Brain microvascular endothelial cell (primary cell): Measurements from ENCODE around the gene SORCS1.

Source experiments
- DNase-seq: peaks from one replicate; pipeline ENCODE4 v3.0.0-alpha.2; 2020
- H3K27ac ChIP-seq: fragments of 250-450 bp; sonication (Bioruptor Pico); 2 replicates; pipeline ENCODE4 v1.5.1; 2020; ENCODE audit warnings: mild to moderate bottlenecking, moderate library complexity
- H3K27me3 ChIP-seq: fragments of 250-450 bp; sonication (Bioruptor Pico); replicated peaks from 2 replicates; pipeline ENCODE4 v1.5.1; 2020; ENCODE audit warnings: mild to moderate bottlenecking
- H3K36me3 ChIP-seq: fragments of 250-450 bp; sonication (Bioruptor Pico); replicated peaks from 2 replicates; pipeline ENCODE4 v1.5.1; 2020; ENCODE audit warnings: mild to moderate bottlenecking
- H3K4me3 ChIP-seq: 2 replicates; pipeline ENCODE4 v1.5.1; 2011; ENCODE audit warnings: low read depth, mild to moderate bottlenecking, control low read depth, low read length, moderate library complexity
- CTCF ChIP-seq: IDR thresholded peaks from 2 replicates; pipeline ENCODE4 v1.5.1; 2011; ENCODE audit warnings: low read depth, mild to moderate bottlenecking, moderate library complexity, low read length, control low read depth, inconsistent platforms; ENCODE audit errors: missing control alignments
- in situ Hi-C: cut with HindIII; loops from 2 replicates; pipeline ENCODE4 v1.10.0; 2017; ENCODE audit warnings: low sequenced_read_pairs, low pct_ligation_motif_present

Gene SORCS1

GRCh38 chr10:106947643-106948042 lies 216.9 kb downstream of the SORCS1 start:
- in situ Hi-C loops: no loop called here
- no peak overlapping the region for H3K27ac ChIP-seq
- H3K36me3 ChIP-seq: no peaks in the 10 kb centered on the region
- DNase-seq: no peak
- H3K4me3 ChIP-seq: no peak overlapping the region
- H3K27me3 ChIP-seq: no peaks in the 10 kb centered on the region
- no peak for TF ChIP-seq CTCF

GRCh38 chr10:106942035-106942662 lies 222.4 kb downstream of the SORCS1 start:
- Histone ChIP-seq H3K4me3 (no peak overlapping the region), H3K27ac (no peak overlapping the region), H3K27me3 (no peaks in the 10 kb centered on the region), H3K36me3 (no peaks in the 10 kb centered on the region)
- TF ChIP-seq CTCF: no peak
- in situ Hi-C loops: no loop called here
- no peak for DNase-seq

GRCh38 chr10:106941297-106942034 lies 223.0 kb downstream of the SORCS1 start:
- Histone ChIP-seq H3K27ac (no peak overlapping the region), H3K36me3 (no peaks in the 10 kb centered on the region), H3K4me3 (no peak overlapping the region), H3K27me3 (no peaks in the 10 kb centered on the region)
- in situ Hi-C loops: no loop called here
- no peak for DNase-seq
- TF ChIP-seq CTCF: no peak

GRCh38 chr10:106938513-106938912 lies 226.0 kb downstream of the SORCS1 start:
- Histone ChIP-seq H3K27ac (no peak overlapping the region), H3K27me3 (no peaks in the 10 kb centered on the region), H3K36me3 (no peaks in the 10 kb centered on the region), H3K4me3 (no peak overlapping the region)
- TF ChIP-seq CTCF: no peak
- in situ Hi-C loops: no loop called here
- DNase-seq: no peak

- H3K36me3 ChIP-seq: no peaks in the 10 kb centered on the region
- DNase-seq: no peak
- TF ChIP-seq CTCF: no peak
- no peak overlapping the region for H3K27ac ChIP-seq
- H3K4me3 ChIP-seq: no peak overlapping the region
- in situ Hi-C loops: no loop called here
- H3K27me3 ChIP-seq: no peaks in the 10 kb centered on the region
Observed at GRCh38 chr10:106935978-106936451, 228.5 kb downstream of the SORCS1 start.

GRCh38 chr10:106931853-106932249 lies 232.7 kb downstream of the SORCS1 start:
- no peak overlapping the region for H3K4me3 ChIP-seq
- no peak for TF ChIP-seq CTCF
- in situ Hi-C loops: no loop called here
- no peaks in the 10 kb centered on the region for H3K36me3 ChIP-seq
- H3K27ac ChIP-seq: no peak overlapping the region
- DNase-seq: no peak
- no peaks in the 10 kb centered on the region for H3K27me3 ChIP-seq
